Glomerular endothelial cell (primary cell): ENCODE data around the gene CTTNBP2NL. TPM values are rescaled to one million over a fixed set of nuclear protein-coding genes. Genes with fewer than 3 reads are reported as not detected.
"Not testable (repeated sequence)": the region's sequence is repeated elsewhere in the genome, so short reads cannot be mapped to it uniquely, and the experiment has no call there.

ENCODE experiments used
- DNase-seq: peaks from one replicate; pipeline ENCODE4 v3.0.0-alpha.2; 2011; ENCODE audit warnings: low read depth, low spot score; ENCODE audit errors: extremely low read depth
- total RNA-seq: library from RNA; depleted of rRNA; stranded (reverse); fragments of >200 nt; gene quantifications from 2 replicates; pipeline ENCODE4 v1.2.3, GENCODE V29; 2015

Gene CTTNBP2NL
- total RNA-seq, 1 donor from 2014 or later, result 46.1 TPM

GRCh38 chr1:112423207-112423606, 27.2 kb downstream of the CTTNBP2NL start:
- no peak for DNase-seq

DNA sequence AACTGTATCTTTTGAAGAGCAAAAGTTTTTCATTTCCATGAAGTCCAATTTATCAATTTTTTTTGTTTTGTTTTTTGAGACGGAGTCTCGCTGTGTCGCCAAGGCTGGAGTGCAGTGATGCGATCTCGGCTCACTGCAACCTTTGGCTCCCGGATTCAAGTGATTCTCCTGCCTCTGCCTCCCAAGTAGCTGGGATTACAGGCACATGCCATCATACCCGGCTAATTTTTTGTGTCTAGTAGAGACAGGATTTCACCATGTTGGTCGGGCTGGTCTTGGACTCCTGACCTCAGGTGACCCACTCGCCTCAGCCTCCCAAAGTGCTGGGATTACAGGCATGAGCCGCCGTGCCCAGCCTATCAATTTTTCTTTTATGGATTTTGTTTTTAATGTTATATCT, 27.7 kb downstream of the CTTNBP2NL start:
- not testable (repeated sequence) for DNase-seq

GRCh38 chr1:112429749-112430148, 33.7 kb downstream of the CTTNBP2NL start:
- no peak for DNase-seq

DNA sequence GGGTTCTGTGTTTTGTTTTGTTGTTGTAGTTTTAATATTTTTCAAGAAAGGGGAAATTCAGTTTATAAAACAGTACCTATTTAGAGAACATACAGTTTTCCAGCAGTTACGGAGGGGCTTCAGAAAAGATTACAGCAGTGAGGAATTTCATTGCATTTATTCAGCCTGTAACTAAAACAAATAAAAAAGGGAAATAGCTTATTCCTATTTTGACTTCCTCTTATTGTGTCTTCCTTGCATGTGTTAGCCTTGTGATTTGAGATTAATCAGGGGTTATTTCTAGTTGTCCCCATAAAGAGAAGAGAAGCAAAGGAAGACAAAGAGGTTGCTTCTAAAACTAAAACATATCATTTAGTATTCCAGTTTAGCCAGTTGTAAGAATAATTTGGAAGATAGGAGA, 35.0 kb downstream of the CTTNBP2NL start:
- DNase-seq, result no peak

DNA sequence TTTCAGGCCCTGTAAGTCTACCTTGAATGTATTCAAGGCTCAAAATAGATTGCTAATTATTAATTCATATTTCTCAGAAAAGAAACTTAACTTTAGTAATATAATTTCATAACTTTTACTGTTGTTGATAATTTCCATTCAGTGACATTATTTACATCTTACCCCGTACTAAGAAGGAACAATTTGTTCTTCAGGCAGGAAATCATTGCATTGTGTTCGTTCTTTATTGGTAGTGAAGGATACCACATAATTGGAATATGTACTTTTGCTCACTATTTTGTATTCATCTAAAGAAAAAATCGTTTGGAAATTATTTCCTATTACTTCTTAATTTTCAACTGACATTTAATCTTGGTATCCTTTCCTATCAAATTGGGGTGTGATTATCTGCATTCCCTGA, 39.4 kb downstream of the CTTNBP2NL start:
- no peak for DNase-seq

DNA sequence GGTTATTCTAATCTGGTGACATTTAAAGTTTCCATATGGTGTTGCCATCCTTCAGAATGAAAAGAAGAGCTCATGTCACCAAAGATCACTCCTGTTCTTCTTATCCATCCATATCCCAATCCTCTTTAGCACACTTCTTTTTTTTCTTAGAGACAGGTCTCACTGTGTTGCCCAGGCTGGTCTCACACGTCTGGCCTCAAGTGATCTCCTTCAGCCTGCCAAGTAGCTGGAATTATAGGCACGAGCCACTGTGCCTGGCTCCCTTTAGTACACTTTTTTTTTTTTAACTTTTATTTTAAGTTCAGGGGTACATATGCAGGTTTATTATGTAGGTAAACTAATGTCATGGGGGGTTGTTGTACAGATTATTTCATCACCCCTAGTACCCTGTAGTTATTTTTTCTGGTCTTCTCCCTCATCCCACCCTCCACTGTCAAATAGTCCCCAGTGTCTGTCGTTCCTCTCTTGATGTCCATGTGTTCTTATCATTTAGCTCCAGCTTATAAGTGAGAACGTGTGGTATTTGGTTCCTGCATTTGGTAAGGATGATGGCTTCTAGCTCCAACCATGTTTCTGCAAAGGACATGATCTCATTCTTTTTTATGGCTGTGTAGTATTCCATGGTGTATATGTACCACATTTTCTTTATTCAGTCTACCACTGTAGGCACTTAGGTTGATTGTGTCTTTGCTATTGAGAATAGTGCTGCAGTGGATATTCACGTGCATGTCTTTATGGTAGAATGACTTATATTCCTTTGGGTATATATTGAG, 40.6 kb downstream of the CTTNBP2NL start:
- DNase-seq, result no peak

DNA sequence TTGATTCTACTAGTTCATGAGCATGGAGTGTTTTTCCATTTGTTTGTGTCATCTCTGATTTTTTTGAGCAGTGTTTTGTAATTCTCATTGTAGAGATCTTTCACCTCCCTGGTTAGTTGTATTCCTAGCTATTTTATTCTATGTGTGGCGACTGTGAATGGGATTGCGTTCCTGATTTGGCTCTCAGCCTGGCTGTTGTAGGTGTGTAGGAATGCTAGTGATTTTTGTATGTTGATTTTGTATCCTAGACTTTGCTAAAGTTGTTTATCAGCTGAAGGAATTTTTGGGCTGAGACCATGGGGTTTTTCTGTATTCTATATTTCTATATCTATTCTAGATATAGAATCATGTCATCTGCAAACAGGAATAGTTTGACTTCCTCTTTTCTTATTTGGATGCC, 42.1 kb downstream of the CTTNBP2NL start:
- DNase-seq, result not testable (repeated sequence)

GRCh38 chr1:112439592-112439991, 43.6 kb downstream of the CTTNBP2NL start:
- no peak for DNase-seq

DNA sequence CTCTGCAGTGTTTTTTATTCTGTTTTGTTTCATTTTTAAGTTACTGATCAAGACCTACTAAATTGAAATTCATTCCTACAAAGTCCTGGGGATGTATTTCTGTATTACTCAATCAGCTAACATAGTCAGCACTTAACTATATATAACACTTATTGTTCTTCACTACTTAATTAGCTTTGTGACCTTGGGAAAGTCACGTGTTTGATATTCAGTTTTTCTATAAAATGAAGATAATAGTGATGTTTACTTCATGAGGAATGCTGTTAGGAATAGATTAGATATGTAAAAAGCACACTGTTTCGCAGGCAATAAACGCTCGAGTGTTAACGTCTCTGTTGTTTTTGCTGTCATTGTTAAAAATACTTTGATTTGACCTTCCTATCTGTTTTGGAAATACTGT, 44.6 kb downstream of the CTTNBP2NL start:
- DNase-seq, result no peak

DNA sequence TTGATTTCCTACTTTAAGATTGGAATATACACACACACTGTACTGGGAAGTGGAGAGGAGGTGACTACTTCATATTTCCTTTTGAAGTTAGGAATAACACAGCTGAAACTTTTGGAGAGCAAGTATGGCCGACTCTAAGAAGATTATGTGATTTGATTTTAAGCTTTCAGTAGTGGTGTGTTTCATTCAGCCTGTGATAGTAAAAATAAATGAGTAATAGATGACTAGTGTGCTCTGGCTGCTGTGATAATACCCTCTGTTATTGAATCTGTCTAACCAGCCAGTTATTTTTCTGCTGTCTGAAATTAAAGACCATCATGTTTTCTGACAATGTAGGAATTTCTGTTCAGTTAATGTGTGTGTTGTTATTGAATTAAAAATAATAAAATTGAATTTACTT, 48.3 kb downstream of the CTTNBP2NL start:
- no peak for DNase-seq

- no peak for DNase-seq
These were observed 49.6 kb downstream of the CTTNBP2NL start for GRCh38 chr1:112445596-112445995.

- no peak for DNase-seq
These were observed 50.4 kb downstream of the CTTNBP2NL start for GRCh38 chr1:112446411-112446810.

- DNase-seq, result no peak
These were observed 53.1 kb downstream of the CTTNBP2NL start for GRCh38 chr1:112448904-112449629.

- no peak for DNase-seq
These were observed 53.6 kb downstream of the CTTNBP2NL start for GRCh38 chr1:112449630-112449983.

- no peak for DNase-seq
These were observed 54.8 kb downstream of the CTTNBP2NL start for GRCh38 chr1:112450773-112451172.

- DNase-seq, result not testable (repeated sequence)
These were observed 55.3 kb downstream of the CTTNBP2NL start for GRCh38 chr1:112451301-112451700.

- DNase-seq, result no peak
These were observed 57.9 kb downstream of the CTTNBP2NL start for GRCh38 chr1:112453876-112454275.

- no peak for DNase-seq
These were observed 58.3 kb downstream of the CTTNBP2NL start for GRCh38 chr1:112454316-112454715.

- no peak for DNase-seq
These were observed 61.2 kb downstream of the CTTNBP2NL start for GRCh38 chr1:112457241-112457640.

DNA sequence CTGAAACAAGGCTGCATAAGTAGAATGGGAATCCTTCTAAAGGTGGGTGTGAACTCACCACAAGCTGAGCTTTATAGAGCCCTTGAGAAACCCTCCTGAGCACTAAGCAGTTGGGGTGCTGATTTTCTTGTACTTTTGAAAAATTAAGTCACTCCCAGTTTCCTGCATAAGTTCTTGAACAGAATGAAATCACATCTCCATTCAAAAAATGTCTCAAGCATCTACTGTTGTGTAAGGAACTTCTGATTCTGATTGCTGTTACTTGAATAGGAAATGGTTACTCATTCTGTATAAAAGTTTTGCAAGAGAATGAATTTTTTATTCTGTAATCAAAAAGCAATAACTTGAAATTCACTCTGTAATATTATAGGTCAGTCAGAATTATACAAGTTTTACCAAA, 61.9 kb downstream of the CTTNBP2NL start:
- DNase-seq, result no peak

- no peak for DNase-seq
These were observed 62.7 kb downstream of the CTTNBP2NL start for GRCh38 chr1:112458756-112459155.

GRCh38 chr1:112460615-112461014, 64.6 kb downstream of the CTTNBP2NL start:
- no peak for DNase-seq
